H9 (cell line): ENCODE measurements around the gene PAK5. TPM values are rescaled to one million over a fixed set of nuclear protein-coding genes. Genes with fewer than 3 reads are reported as not detected.

Experiments
- DNase-seq: peaks from one replicate; pipeline ENCODE4 v3.0.0-alpha.2; 2017
- H2AFZ ChIP-seq: one replicate; pipeline ENCODE4 v1.6.1; 2013; ENCODE audit warnings: mild to moderate bottlenecking, low read length, control low read depth, moderate library complexity
- H2AK5ac ChIP-seq: 2 replicates; pipeline ENCODE4 v1.6.1; 2013; ENCODE audit warnings: low read length, control low read depth, mixed read lengths; ENCODE audit not compliant: insufficient read length
- H2BK120ac ChIP-seq: one replicate; pipeline ENCODE4 v1.6.1; 2013; ENCODE audit warnings: low read depth, mild to moderate bottlenecking, low read length, control low read depth, inconsistent platforms; ENCODE audit not compliant: poor library complexity, severe bottlenecking
- H2BK12ac ChIP-seq: 2 replicates; pipeline ENCODE4 v1.6.1; 2013; ENCODE audit warnings: low read length, control low read depth, mixed read lengths, low read depth; ENCODE audit not compliant: insufficient read length
- H2BK15ac ChIP-seq: 2 replicates; pipeline ENCODE4 v1.6.1; 2013; ENCODE audit warnings: low read depth, low read length, control low read depth
- H2BK20ac ChIP-seq: one replicate; pipeline ENCODE4 v1.6.1; 2013; ENCODE audit warnings: low read depth, mild to moderate bottlenecking, low read length, control low read depth, inconsistent platforms; ENCODE audit not compliant: poor library complexity, severe bottlenecking
- H2BK5ac ChIP-seq: 2 replicates; pipeline ENCODE4 v1.6.1; 2013; ENCODE audit warnings: low read length, control low read depth, mixed read lengths; ENCODE audit not compliant: insufficient read length
- H3K14ac ChIP-seq: 2 replicates; pipeline ENCODE4 v1.6.1; 2013; ENCODE audit warnings: low read length, control low read depth; ENCODE audit not compliant: insufficient read depth
- H3K18ac ChIP-seq: 2 replicates; pipeline ENCODE4 v1.6.1; 2013; ENCODE audit warnings: low read depth, mild to moderate bottlenecking, mixed read lengths, low read length, control low read depth; ENCODE audit not compliant: insufficient read length
- H3K23ac ChIP-seq: 2 replicates; pipeline ENCODE4 v1.6.1; 2013; ENCODE audit warnings: low read length, control low read depth, mixed read lengths, low read depth; ENCODE audit not compliant: insufficient read length
- H3K23me2 ChIP-seq: 2 replicates; pipeline ENCODE4 v1.6.1; 2013; ENCODE audit warnings: low read depth, mild to moderate bottlenecking, mixed read lengths, low read length, control low read depth; ENCODE audit not compliant: insufficient read length, poor library complexity, severe bottlenecking
- H3K27ac ChIP-seq: 2 replicates; pipeline ENCODE4 v1.5.1; 2013; ENCODE audit warnings: low read length, control low read depth, mixed read lengths, low read depth; ENCODE audit not compliant: insufficient read length
- H3K27me3 ChIP-seq: 2 replicates; pipeline ENCODE4 v1.6.1; 2013; ENCODE audit warnings: low read length, control low read depth, inconsistent platforms; ENCODE audit not compliant: insufficient read depth
- H3K4ac ChIP-seq: 2 replicates; pipeline ENCODE4 v1.6.1; 2013; ENCODE audit warnings: low read depth, mild to moderate bottlenecking, control low read depth, inconsistent platforms, low read length, moderate library complexity
- H3K4me1 ChIP-seq: 2 replicates; pipeline ENCODE4 v1.6.1; 2013; ENCODE audit warnings: low read length, control low read depth, inconsistent platforms; ENCODE audit not compliant: insufficient read depth
- H3K4me2 ChIP-seq: 2 replicates; pipeline ENCODE4 v1.6.1; 2013; ENCODE audit warnings: low read length, control low read depth, mixed read lengths; ENCODE audit not compliant: insufficient read length, insufficient read depth
- H3K56ac ChIP-seq: 2 replicates; pipeline ENCODE4 v1.6.1; 2013; ENCODE audit warnings: low read depth, mild to moderate bottlenecking, mixed read lengths, low read length, control low read depth; ENCODE audit not compliant: insufficient read length
- H3K79me1 ChIP-seq: 2 replicates; pipeline ENCODE4 v1.6.1; 2013; ENCODE audit warnings: low read depth, mild to moderate bottlenecking, moderate library complexity, low read length, control low read depth, inconsistent platforms; ENCODE audit not compliant: insufficient read depth, poor library complexity, severe bottlenecking
- H3K79me2 ChIP-seq: 2 replicates; pipeline ENCODE4 v1.6.1; 2013; ENCODE audit warnings: low read length, control low read depth, inconsistent platforms; ENCODE audit not compliant: insufficient read depth
- H3K9ac ChIP-seq: 2 replicates; pipeline ENCODE4 v1.6.1; 2013; ENCODE audit warnings: low read length, control low read depth, mixed read lengths; ENCODE audit not compliant: insufficient read length; ENCODE audit errors: extremely low read depth
- H3K9me3 ChIP-seq: one replicate; pipeline ENCODE4 v1.6.1; 2013; ENCODE audit warnings: low read depth, low read length, inconsistent platforms; ENCODE audit not compliant: control insufficient read depth
- H3T11ph ChIP-seq: one replicate; pipeline ENCODE4 v1.6.1; 2013; ENCODE audit warnings: mild to moderate bottlenecking, low read length, control low read depth, inconsistent platforms
- H4K20me1 ChIP-seq: one replicate; pipeline ENCODE4 v1.6.1; 2013; ENCODE audit not compliant: control insufficient read depth, insufficient read length, insufficient read depth
- H4K5ac ChIP-seq: 2 replicates; pipeline ENCODE4 v1.6.1; 2013; ENCODE audit warnings: low read depth, mild to moderate bottlenecking, mixed read lengths, low read length, control low read depth; ENCODE audit not compliant: insufficient read length
- H4K8ac ChIP-seq: replicated peaks from 2 replicates; pipeline ENCODE4 v1.6.1; 2013; ENCODE audit warnings: low read length, control low read depth, mixed read lengths, low read depth; ENCODE audit not compliant: insufficient read length
- H4K91ac ChIP-seq: 2 replicates; pipeline ENCODE4 v1.6.1; 2013; ENCODE audit warnings: low read depth, mild to moderate bottlenecking, moderate library complexity, mixed read lengths, low read length, control low read depth; ENCODE audit not compliant: insufficient read length
- H3K27ac Mint-ChIP-seq, 3 experiments: 2 replicates in 2 of 3; 3 replicates in 1 of 3; pipeline ENCODE4 v1.8.0; 2020 to 2021; ENCODE audit warnings: mixed read lengths in 3 of 3, mild to moderate bottlenecking in 1 of 3, moderate library complexity in 1 of 3
- H3K27me3 Mint-ChIP-seq: 2 replicates; pipeline ENCODE4 v1.8.0; 2021; ENCODE audit warnings: low read depth, mild to moderate bottlenecking, moderate library complexity, mixed read lengths
- H3K36me3 Mint-ChIP-seq, 3 experiments: 2 replicates in 2 of 3; 3 replicates in 1 of 3; pipeline ENCODE4 v1.8.0; 2020 to 2021; ENCODE audit warnings: low read depth in 3 of 3, mixed read lengths in 3 of 3; ENCODE audit not compliant: insufficient read depth in 1 of 3
- H3K4me1 Mint-ChIP-seq, 2 experiments: 2 replicates each; pipeline ENCODE4 v1.8.0; 2020; ENCODE audit warnings: mixed read lengths in 2 of 2
- H3K4me3 Mint-ChIP-seq, 2 experiments: 2 replicates in 1 of 2; 3 replicates in 1 of 2; pipeline ENCODE4 v1.8.0; 2020 to 2021; ENCODE audit warnings: mild to moderate bottlenecking in 2 of 2, mixed read lengths in 2 of 2, moderate library complexity in 1 of 2
- H3K9me3 Mint-ChIP-seq, 2 experiments: 2 replicates in 1 of 2; 3 replicates in 1 of 2; pipeline ENCODE4 v1.8.0; 2020; ENCODE audit warnings: mild to moderate bottlenecking in 2 of 2, mixed read lengths in 2 of 2, moderate library complexity in 1 of 2
- CTCF ChIP-seq: fragments of 200-600 bp; sonication (generic); conservative IDR thresholded peaks from 3 replicates; pipeline ENCODE4 v1.8.0; 2021; ENCODE audit warnings: antibody characterized with exemption, mild to moderate bottlenecking
- WGBS: extraction: QIAGEN DNeasy Blood & Tissue Kit; methylation state at CpG from one replicate; pipeline ENCODE4 v1.1.7; 2013; ENCODE audit warnings: missing lambda C conversion rate, low lambda C conversion rate, mixed read lengths; ENCODE audit not compliant: insufficient read length; ENCODE audit errors: extremely low coverage; 5-methylcytosine and 5-hydroxymethylcytosine counted together
- total RNA-seq: library from RNA; stranded (reverse); gene quantifications from 2 replicates; pipeline ENCODE4 v1.2.1, GENCODE V29; 2021

The PAK5 gene
- total RNA-seq, 1 experiment from 2014 or later = 0.20 TPM

- Mint-ChIP-seq H3K4me1 (peaks cover 55 to 57% of the 10 kb centered on the region in 2 experiments), H3K27ac (no peak overlapping the region), H3K9me3 (peaks cover 0 to 3% of the 10 kb centered on the region in 2 experiments; a peak in 1 of 5 replicates), H3K27me3 (peaks cover 100% of the 10 kb centered on the region), H3K4me3 (peak overlapping the region; percentile 58 to 91), H3K36me3 (peaks cover 0 to 2% (median 0%) of the 10 kb centered on the region in 3 experiments; a peak in 2 of 7 replicates)
- TF ChIP-seq CTCF = no peak
- Histone ChIP-seq H3K79me1 (no peaks in the 10 kb centered on the region), H2AK5ac (no peak overlapping the region), H3K18ac (no peak overlapping the region), H3K14ac (no peak overlapping the region), H2BK12ac (no peak overlapping the region), H3K27ac (no peak overlapping the region), H4K20me1 (no peaks in the 10 kb centered on the region), H2BK5ac (no peak overlapping the region), H3T11ph (no peak overlapping the region), H3K23ac (no peak overlapping the region), H3K56ac (no peak overlapping the region), H3K4me2 (peak overlapping the region; percentile 93), H4K91ac (no peak overlapping the region), H3K23me2 (peaks cover 27% of the 10 kb centered on the region), H2AFZ (no peak overlapping the region), H2BK15ac (no peak overlapping the region), H3K79me2 (no peaks in the 10 kb centered on the region), H3K4ac (no peak overlapping the region), H3K9me3 (no peaks in the 10 kb centered on the region), H2BK20ac (no peak overlapping the region), H3K27me3 (peaks cover 48% of the 10 kb centered on the region; the same call in 1 of the 2 replicates), H4K8ac (no peak overlapping the region), H3K4me1 (peaks cover 5% of the 10 kb centered on the region; the same call in 1 of the 2 replicates), H4K5ac (no peak overlapping the region), H2BK120ac (no peak overlapping the region), H3K9ac (no peak overlapping the region)
- WGBS = no CpG with 5 or more reads among the region's 13 CpGs
- DNase-seq = no peak
Observed at GRCh38 chr20:9515214-9515585, 323.7 kb downstream of the PAK5 start.
